ENCODE results near the gene NAGLU. TPM values are rescaled to one million over a fixed set of nuclear protein-coding genes. Genes with fewer than 3 reads are reported as not detected.

Gene NAGLU
- 6.6 TPM for polyA plus RNA-seq (2013, experiment 1 of 2)
- polyA plus RNA-seq (2013, experiment 2 of 2): 6.4 TPM

DNA sequence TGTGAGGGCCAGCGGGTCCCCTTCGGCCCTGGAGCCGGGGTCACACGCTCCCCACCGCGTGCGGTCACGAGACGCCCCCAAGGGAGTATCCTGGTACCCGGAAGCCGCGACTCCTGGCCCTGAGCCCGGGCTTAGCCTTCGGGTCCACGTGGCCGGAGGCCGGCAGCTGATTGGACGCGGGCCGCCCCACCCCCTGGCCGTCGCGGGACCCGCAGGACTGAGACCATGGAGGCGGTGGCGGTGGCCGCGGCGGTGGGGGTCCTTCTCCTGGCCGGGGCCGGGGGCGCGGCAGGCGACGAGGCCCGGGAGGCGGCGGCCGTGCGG is at the start of gene NAGLU:
Gene NAGLU (plus strand): TSS at position 194 of the 324 bp plus-strand sequence. CDS start 32 bp downstream, at position 226.
- Histone ChIP-seq H3K14ac (ENCODE audit: low read length) (peak within 1 kb of the TSS; percentile 28), H3K27me3 (ENCODE audit: control insufficient read depth in 3 of 3, insufficient read depth in 3 of 3, low read depth in 1 of 3, low read length in 3 of 3) (peaks cover 0 to 4% (median 0%) of the 10 kb centered on the region in 3 experiments), H3K4me2 (ENCODE audit: insufficient read depth, low read length, poor library complexity, severe bottlenecking) (peak within 1 kb of the TSS; percentile 85), H2AFZ (ENCODE audit: low read length) (peak within 1 kb of the TSS; percentile 87), H3K27ac (replicated peaks; ENCODE audit: low read length) (peak within 1 kb of the TSS; percentile 49), H2BK12ac (ENCODE audit: low read length) (no peak within 1 kb of the TSS), H4K8ac (ENCODE audit: low read depth, low read length) (peak within 1 kb of the TSS; percentile 20), H3K9me3 (replicated peaks in 1 of 2; ENCODE audit: control insufficient read depth in 2 of 2, insufficient read depth in 1 of 2, low read depth in 1 of 2, low read length in 2 of 2) (no peaks in the 10 kb centered on the region), H3K23ac (ENCODE audit: low read depth, low read length, poor library complexity) (no peak within 1 kb of the TSS), H2BK15ac (ENCODE audit: low read length) (peak within 1 kb of the TSS; percentile 14), H3K4ac (ENCODE audit: low read length) (peak within 1 kb of the TSS; percentile 14), H3K9ac (ENCODE audit: low read depth, low read length, poor library complexity) (peak within 1 kb of the TSS; percentile 97), H3K4me3 (ENCODE audit: low read length in 2 of 2) (peak within 1 kb of the TSS; percentile 73 to 90), H3K18ac (ENCODE audit: low read length) (peak within 1 kb of the TSS; percentile 90), H2BK120ac (ENCODE audit: low read depth, low read length) (no peak within 1 kb of the TSS), H3K36me3 (replicated peaks in 1 of 2; ENCODE audit: control insufficient read depth in 2 of 2, insufficient read depth in 2 of 2, low read length in 2 of 2) (peaks cover 2 to 19% of the 10 kb centered on the region in 2 donors), H2AK5ac (ENCODE audit: low read depth, low read length) (no peak within 1 kb of the TSS), H3K4me1 (ENCODE audit: control insufficient read depth in 2 of 2, insufficient read depth in 1 of 2, low read depth in 1 of 2, low read length in 2 of 2) (peaks cover 13 to 21% of the 10 kb centered on the region in 2 donors), H3K79me1 (ENCODE audit: low read depth, low read length) (peaks cover 4% of the 10 kb centered on the region), H2BK5ac (ENCODE audit: low read length) (no peak within 1 kb of the TSS), H4K91ac (ENCODE audit: low read depth, low read length, poor library complexity) (no peak within 1 kb of the TSS)
- no CpG with 5 or more reads among the region's 40 CpGs for WGBS, 2 donors (ENCODE audit: extremely low coverage in 2 of 2, insufficient read length in 2 of 2, insufficient replicate concordance in 1 of 2)
- no peak for DNase-seq (ENCODE audit: low spot score)

DNA sequence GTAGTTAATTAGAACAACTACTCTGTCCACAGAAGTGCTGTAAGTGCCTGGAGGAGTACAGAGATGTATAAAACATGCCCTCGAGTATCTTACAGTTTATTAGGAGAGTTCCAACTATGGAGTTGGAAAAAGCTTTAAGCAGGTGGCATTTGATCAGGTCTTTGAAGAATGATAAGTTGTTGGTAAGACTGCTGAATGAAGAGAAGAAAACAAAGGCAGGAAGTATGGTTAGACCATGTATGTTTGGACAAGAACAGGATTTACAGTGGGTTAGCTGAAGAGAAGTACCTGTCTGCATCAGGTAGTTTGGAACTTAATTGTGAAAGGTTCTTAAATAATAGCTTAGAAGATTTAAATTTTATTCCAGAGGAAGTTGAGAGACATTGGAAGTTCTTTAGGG is 48.0 kb upstream of the NAGLU start:
- no peak overlapping the region for H3K27ac ChIP-seq (replicated peaks; ENCODE audit: low read length)
- H4K91ac ChIP-seq (ENCODE audit: low read depth, low read length, poor library complexity): no peak overlapping the region
- H3K79me1 ChIP-seq (ENCODE audit: low read depth, low read length): no peaks in the 10 kb centered on the region
- H3K9me3 ChIP-seq (replicated peaks in 1 of 2; ENCODE audit: control insufficient read depth in 2 of 2, insufficient read depth in 1 of 2, low read depth in 1 of 2, low read length in 2 of 2): peaks cover 0 to 2% of the 10 kb centered on the region in 2 donors
- no peak overlapping the region for H4K8ac ChIP-seq (ENCODE audit: low read depth, low read length)
- no peak overlapping the region for H2AFZ ChIP-seq (ENCODE audit: low read length)
- no peak overlapping the region for H3K9ac ChIP-seq (ENCODE audit: low read depth, low read length, poor library complexity)
- no peak overlapping the region for H2BK12ac ChIP-seq (ENCODE audit: low read length)
- H2AK5ac ChIP-seq (ENCODE audit: low read depth, low read length): no peak overlapping the region
- no peak overlapping the region for H3K4me3 ChIP-seq (ENCODE audit: low read length in 2 of 2)
- H3K18ac ChIP-seq (ENCODE audit: low read length): no peak overlapping the region
- WGBS, 2 donors (ENCODE audit: extremely low coverage in 2 of 2, insufficient read length in 2 of 2, insufficient replicate concordance in 1 of 2): no CpG with 5 or more reads among the region's 1 CpG
- H3K36me3 ChIP-seq (replicated peaks in 1 of 2; ENCODE audit: control insufficient read depth in 2 of 2, insufficient read depth in 2 of 2, low read length in 2 of 2): peaks cover 32 to 88% of the 10 kb centered on the region in 2 donors
- no peak for DNase-seq (ENCODE audit: low spot score)
- H3K4ac ChIP-seq (ENCODE audit: low read length): no peak overlapping the region
- no peak overlapping the region for H2BK15ac ChIP-seq (ENCODE audit: low read length)
- H3K4me2 ChIP-seq (ENCODE audit: insufficient read depth, low read length, poor library complexity, severe bottlenecking): no peak overlapping the region
- no peaks in the 10 kb centered on the region for H3K4me1 ChIP-seq (ENCODE audit: control insufficient read depth in 2 of 2, insufficient read depth in 1 of 2, low read depth in 1 of 2, low read length in 2 of 2)
- no peaks in the 10 kb centered on the region for H3K27me3 ChIP-seq (ENCODE audit: control insufficient read depth in 3 of 3, insufficient read depth in 3 of 3, low read depth in 1 of 3, low read length in 3 of 3)
- H2BK120ac ChIP-seq (ENCODE audit: low read depth, low read length): no peak overlapping the region
- no peak overlapping the region for H3K14ac ChIP-seq (ENCODE audit: low read length)
- no peak overlapping the region for H2BK5ac ChIP-seq (ENCODE audit: low read length)
- no peak overlapping the region for H3K23ac ChIP-seq (ENCODE audit: low read depth, low read length, poor library complexity)

DNA sequence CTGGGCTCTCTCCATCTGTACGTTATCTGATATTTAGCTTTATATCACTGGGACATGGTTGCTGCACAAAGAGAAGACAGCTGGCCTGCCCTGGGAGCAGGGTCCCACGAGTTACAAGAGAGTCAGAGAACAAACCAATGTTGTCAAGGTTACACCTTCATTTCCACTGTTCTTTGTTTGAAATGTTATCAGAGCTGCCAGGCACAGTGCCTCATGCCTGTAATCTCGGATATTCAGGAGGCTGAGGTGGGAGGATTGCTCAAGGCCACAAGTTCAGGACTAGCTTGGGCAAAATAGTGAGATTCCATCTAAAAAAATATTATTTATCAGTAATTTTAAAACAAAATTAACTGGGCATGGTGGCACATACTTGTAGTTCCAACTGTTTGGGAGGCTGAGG is 42.7 kb upstream of the NAGLU start:
- Histone ChIP-seq H2AK5ac (ENCODE audit: low read depth, low read length) (no peak overlapping the region), H4K91ac (ENCODE audit: low read depth, low read length, poor library complexity) (no peak overlapping the region), H2AFZ (ENCODE audit: low read length) (no peak overlapping the region), H3K27me3 (ENCODE audit: control insufficient read depth in 3 of 3, insufficient read depth in 3 of 3, low read depth in 1 of 3, low read length in 3 of 3) (no peaks in the 10 kb centered on the region), H3K4ac (ENCODE audit: low read length) (no peak overlapping the region), H2BK12ac (ENCODE audit: low read length) (no peak overlapping the region), H2BK15ac (ENCODE audit: low read length) (no peak overlapping the region), H3K23ac (ENCODE audit: low read depth, low read length, poor library complexity) (no peak overlapping the region), H3K18ac (ENCODE audit: low read length) (no peak overlapping the region), H2BK5ac (ENCODE audit: low read length) (no peak overlapping the region), H3K9ac (ENCODE audit: low read depth, low read length, poor library complexity) (no peak overlapping the region), H4K8ac (ENCODE audit: low read depth, low read length) (no peak overlapping the region), H3K14ac (ENCODE audit: low read length) (no peak overlapping the region), H3K79me1 (ENCODE audit: low read depth, low read length) (no peaks in the 10 kb centered on the region), H3K4me3 (ENCODE audit: low read length in 2 of 2) (no peak overlapping the region), H3K4me1 (ENCODE audit: control insufficient read depth in 2 of 2, insufficient read depth in 1 of 2, low read depth in 1 of 2, low read length in 2 of 2) (no peaks in the 10 kb centered on the region), H2BK120ac (ENCODE audit: low read depth, low read length) (no peak overlapping the region), H3K4me2 (ENCODE audit: insufficient read depth, low read length, poor library complexity, severe bottlenecking) (no peak overlapping the region), H3K27ac (replicated peaks; ENCODE audit: low read length) (no peak overlapping the region), H3K36me3 (replicated peaks in 1 of 2; ENCODE audit: control insufficient read depth in 2 of 2, insufficient read depth in 2 of 2, low read length in 2 of 2) (peaks cover 20 to 91% of the 10 kb centered on the region in 2 donors), H3K9me3 (replicated peaks in 1 of 2; ENCODE audit: control insufficient read depth in 2 of 2, insufficient read depth in 1 of 2, low read depth in 1 of 2, low read length in 2 of 2) (no peaks in the 10 kb centered on the region)
- no CpG with 5 or more reads among the region's 3 CpGs for WGBS, 2 donors (ENCODE audit: extremely low coverage in 2 of 2, insufficient read length in 2 of 2, insufficient replicate concordance in 1 of 2)
- no peak for DNase-seq (ENCODE audit: low spot score)

DNA sequence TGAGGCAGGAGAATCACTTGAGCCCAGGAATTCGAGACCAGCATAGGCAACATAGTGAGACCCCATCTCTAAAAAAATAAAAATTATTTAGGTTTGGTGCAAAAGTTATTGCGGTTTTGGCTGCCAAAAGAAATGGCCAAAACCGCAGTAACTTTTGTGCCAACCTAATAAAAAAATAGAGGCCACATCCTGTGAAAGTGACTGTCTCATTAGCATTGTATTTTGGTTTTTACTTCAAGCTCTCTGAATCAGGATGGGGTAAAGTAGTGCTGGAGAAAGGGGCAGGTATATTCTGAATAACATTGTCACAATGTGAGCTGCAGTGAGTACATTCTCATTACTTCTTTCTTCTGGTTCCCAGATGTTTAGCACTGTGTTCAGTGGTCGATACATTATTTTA is 41.4 kb upstream of the NAGLU start:
- Histone ChIP-seq H2AFZ (ENCODE audit: low read length) (no peak overlapping the region), H3K18ac (ENCODE audit: low read length) (no peak overlapping the region), H3K4ac (ENCODE audit: low read length) (no peak overlapping the region), H2BK120ac (ENCODE audit: low read depth, low read length) (no peak overlapping the region), H3K27me3 (ENCODE audit: control insufficient read depth in 3 of 3, insufficient read depth in 3 of 3, low read depth in 1 of 3, low read length in 3 of 3) (no peaks in the 10 kb centered on the region), H3K14ac (ENCODE audit: low read length) (no peak overlapping the region), H4K91ac (ENCODE audit: low read depth, low read length, poor library complexity) (no peak overlapping the region), H3K27ac (replicated peaks; ENCODE audit: low read length) (no peak overlapping the region), H3K9me3 (replicated peaks in 1 of 2; ENCODE audit: control insufficient read depth in 2 of 2, insufficient read depth in 1 of 2, low read depth in 1 of 2, low read length in 2 of 2) (no peaks in the 10 kb centered on the region), H2BK15ac (ENCODE audit: low read length) (no peak overlapping the region), H3K4me2 (ENCODE audit: insufficient read depth, low read length, poor library complexity, severe bottlenecking) (no peak overlapping the region), H3K4me1 (ENCODE audit: control insufficient read depth in 2 of 2, insufficient read depth in 1 of 2, low read depth in 1 of 2, low read length in 2 of 2) (no peaks in the 10 kb centered on the region), H2AK5ac (ENCODE audit: low read depth, low read length) (no peak overlapping the region), H3K23ac (ENCODE audit: low read depth, low read length, poor library complexity) (no peak overlapping the region), H2BK5ac (ENCODE audit: low read length) (no peak overlapping the region), H2BK12ac (ENCODE audit: low read length) (no peak overlapping the region), H3K4me3 (ENCODE audit: low read length in 2 of 2) (no peak overlapping the region), H3K9ac (ENCODE audit: low read depth, low read length, poor library complexity) (no peak overlapping the region), H3K79me1 (ENCODE audit: low read depth, low read length) (no peaks in the 10 kb centered on the region), H3K36me3 (replicated peaks in 1 of 2; ENCODE audit: control insufficient read depth in 2 of 2, insufficient read depth in 2 of 2, low read length in 2 of 2) (peaks cover 14 to 92% of the 10 kb centered on the region in 2 donors), H4K8ac (ENCODE audit: low read depth, low read length) (no peak overlapping the region)
- no CpG with 5 or more reads among the region's 4 CpGs for WGBS, 2 donors (ENCODE audit: extremely low coverage in 2 of 2, insufficient read length in 2 of 2, insufficient replicate concordance in 1 of 2)
- no peak for DNase-seq (ENCODE audit: low spot score)

All from neuronal stem cell (in vitro differentiated cells).